Endothelial cell of umbilical vein (primary cell): ENCODE results near the gene CARD9. TPM values are rescaled to one million over a fixed set of nuclear protein-coding genes. Genes with fewer than 3 reads are reported as not detected.

ENCODE experiments used
- BruUV-seq: library from RNA; stranded (reverse); fragments of 400-500 nt; replicated peaks from 2 replicates; lab custom pipeline; 2021; lab: Mats Ljungman, UMichigan
- CTCF ChIA-PET: fragments of 300-600, 350-600 bp; sonication (Branson Sonifier 250); formaldehyde crosslinking; loops from one replicate; lab custom pipeline; 2021; ENCODE audit warnings: antibody characterized with exemption, inconsistent platforms; lab: Charles Lee
- POLR2A ChIA-PET: fragments of 300-600, 350-600 bp; sonication (Branson Sonifier 250); formaldehyde crosslinking; loops from one replicate; lab custom pipeline; 2021; ENCODE audit warnings: antibody characterized with exemption, inconsistent platforms; lab: Charles Lee
- DNase-seq: peaks from one replicate; pipeline ENCODE4 v3.0.0-alpha.2; 2011; ENCODE audit warnings: low read depth, low spot score
- FAIRE-seq: peaks from 2 replicates; lab custom pipeline; 2011; peaks lifted over from hg19 to GRCh38; lab: Jason Lieb, UNC
- H2AFZ ChIP-seq: 2 replicates; pipeline ENCODE4 v1.6.0; 2012; ENCODE audit warnings: low read depth, low read length, control low read depth, inconsistent platforms
- H3K27ac ChIP-seq: 2 replicates; pipeline ENCODE4 v1.5.1; 2011; ENCODE audit warnings: low read depth, mild to moderate bottlenecking, control low read depth, low read length, moderate library complexity; ENCODE audit not compliant: insufficient read depth
- H3K27me3 ChIP-seq, 2 experiments: 2 replicates each; pipeline versions ENCODE4 v1.6.0 to v1.6.1; 2011; ENCODE audit warnings: low read length in 2 of 2, mixed read lengths in 1 of 2; ENCODE audit not compliant: control insufficient read depth in 2 of 2, insufficient read depth in 2 of 2
- H3K36me3 ChIP-seq, 2 experiments: 2 replicates in 1 of 2; 3 replicates in 1 of 2; pipeline ENCODE4 v1.5.1; 2011; ENCODE audit warnings: low read length in 2 of 2, mild to moderate bottlenecking in 1 of 2, moderate library complexity in 1 of 2; ENCODE audit not compliant: control insufficient read depth in 2 of 2, insufficient read depth in 2 of 2; ENCODE audit errors: extremely low read depth in 1 of 2
- H3K4me1 ChIP-seq: 3 replicates; pipeline ENCODE4 v1.5.1; 2011; ENCODE audit warnings: mild to moderate bottlenecking, low read length; ENCODE audit not compliant: control insufficient read depth, insufficient read depth; ENCODE audit errors: extremely low read depth
- H3K4me2 ChIP-seq: 2 replicates; pipeline ENCODE4 v1.6.1; 2011; ENCODE audit warnings: low read length, control low read depth, mixed read lengths; ENCODE audit not compliant: insufficient read depth
- H3K4me3 ChIP-seq, 3 experiments: fragments of 200-600 bp in 1 of 3; sonication (generic), shearing (Covaris generic) in 1 of 3; replicated peaks in 1 of 3; 2 replicates each; pipeline ENCODE4 v1.5.1; 2011 to 2016; ENCODE audit warnings: control low read depth in 3 of 3, low read length in 3 of 3, mild to moderate bottlenecking in 2 of 3, inconsistent platforms in 1 of 3, low read depth in 1 of 3, moderate library complexity in 1 of 3; ENCODE audit not compliant: insufficient read depth in 1 of 3
- H3K79me2 ChIP-seq: 2 replicates; pipeline ENCODE4 v1.6.0; 2012; ENCODE audit warnings: low read length, inconsistent platforms; ENCODE audit not compliant: control insufficient read depth, insufficient read depth
- H3K9ac ChIP-seq: replicated peaks from 2 replicates; pipeline ENCODE3; 2011; ENCODE audit warnings: low read length, control low read depth; ENCODE audit not compliant: insufficient read depth; ENCODE audit errors: extremely low read depth
- H3K9me1 ChIP-seq: replicated peaks from 3 replicates; pipeline ENCODE4 v1.6.0; 2011; ENCODE audit warnings: mild to moderate bottlenecking, low read length; ENCODE audit not compliant: control insufficient read depth, insufficient read depth; ENCODE audit errors: extremely low read depth
- H3K9me3 ChIP-seq: replicated peaks from 2 replicates; pipeline ENCODE4 v1.5.1; 2012; ENCODE audit warnings: low read length, inconsistent platforms; ENCODE audit not compliant: control insufficient read depth, insufficient read depth
- H4K20me1 ChIP-seq: replicated peaks from 2 replicates; pipeline ENCODE3; 2011; ENCODE audit warnings: mild to moderate bottlenecking, low read length; ENCODE audit not compliant: control insufficient read depth, insufficient read depth; ENCODE audit errors: extremely low read depth
- EZH2 ChIP-seq: IDR thresholded peaks from 2 replicates; pipeline ENCODE4 v1.6.1; 2012; ENCODE audit warnings: borderline replicate concordance, low read depth, mild to moderate bottlenecking, moderate library complexity, low read length, inconsistent platforms; ENCODE audit not compliant: severe bottlenecking
- FOS ChIP-seq: IDR thresholded peaks from 2 replicates; pipeline ENCODE4 v1.6.1; 2011; ENCODE audit warnings: mild to moderate bottlenecking, low read length, moderate library complexity, borderline replicate concordance; ENCODE audit not compliant: insufficient read depth
- GATA2 ChIP-seq: IDR thresholded peaks from 2 replicates; pipeline ENCODE4 v1.7.0; 2011; ENCODE audit warnings: low read depth, mild to moderate bottlenecking, moderate library complexity, mixed read lengths, low read length; ENCODE audit not compliant: insufficient read length, insufficient read depth
- JUN ChIP-seq: IDR thresholded peaks from 2 replicates; pipeline ENCODE4 v1.6.1; 2011; ENCODE audit warnings: borderline replicate concordance, low read depth; ENCODE audit not compliant: insufficient read length, insufficient read depth
- MAX ChIP-seq: IDR thresholded peaks from 2 replicates; pipeline ENCODE4 v1.6.1; 2011; ENCODE audit not compliant: insufficient read depth, insufficient read length
- MYC ChIP-seq: IDR thresholded peaks from one replicate; pipeline ENCODE4 v1.6.1; 2011; ENCODE audit warnings: mild to moderate bottlenecking, low read depth, low read length
- POLR2A ChIP-seq: IDR thresholded peaks from 2 replicates; pipeline ENCODE4 v1.6.1; 2012; ENCODE audit warnings: low read depth, mild to moderate bottlenecking, control low read depth, low read length
- dilution Hi-C: fragments of 300-500 bp; cut with MboI; formaldehyde crosslinking; loops from one replicate; pipeline ENCODE4 v1.15.0; 2019; ENCODE audit warnings: low sequenced_read_pairs; ENCODE audit not compliant: extremely low pct_ligation_motif_present
- intact Hi-C: fragments of 100-400 bp; cut with micrococcal nuclease; formaldehyde crosslinking; loops from one replicate; pipeline ENCODE4 v1.10.0; 2022
- polyA plus RNA-seq, 4 experiments: library from polyadenylated mRNA; depleted of rRNA in 3 of 4; stranded (reverse) in 3 of 4; unstranded in 1 of 4; fragments of >200 nt; gene quantifications; 2 replicates each; pipeline versions ENCODE4 v1.2.1 to v1.2.3, GENCODE V29; 2011 to 2012; ENCODE audit warnings: missing spikeins in 1 of 4
- total RNA-seq: library from RNA; stranded (reverse); gene quantifications from 2 replicates; pipeline ENCODE4 v1.2.3, GENCODE V29; 2021
- TF ChIP-seq, protein P1 (sequence below), 2 donors: IDR thresholded peaks; 1 replicate in 1 of 2; 2 replicates in 1 of 2; pipeline ENCODE4 v1.5.1; 2011; ENCODE audit warnings: low read length in 2 of 2, mild to moderate bottlenecking in 2 of 2, moderate library complexity in 2 of 2, control low read depth in 1 of 2, inconsistent platforms in 1 of 2, low read depth in 1 of 2; ENCODE audit not compliant: insufficient read depth in 1 of 2; ENCODE audit errors: extremely low read depth in 1 of 2

The CARD9 gene
- total and polyA plus RNA-seq, 2 donors (not counting 3 experiments of a cell fraction or from before 2014, with no cell fraction given), result 0.22 to 0.71 TPM

GRCh38 chr9:136343121-136343883 is 30.2 kb downstream of the CARD9 start:
- no TSS peak for BruUV-seq
- no peak for FAIRE-seq
- peaks cover 10% of the 10 kb centered on the region for H3K4me1 ChIP-seq

More at GRCh38 chr9:136343121-136343883, 30.2 kb downstream of the CARD9 start:
- no peak overlapping the region for H3K9ac ChIP-seq
- H2AFZ ChIP-seq, result no peak overlapping the region
- no peak overlapping the region for H3K27ac ChIP-seq
- H3K4me2 ChIP-seq, result no peak overlapping the region
- no peak overlapping the region for H3K4me3 ChIP-seq
- ChIA-PET CTCF (interaction anchor here (1.6 kb wide), 1 partner anchor 67 kb away, joined by 3 read pairs; no protein-coding TSS in a partner anchor), POLR2A (no interaction called here)
- dilution Hi-C loops (no loop called here), intact Hi-C loops (loop anchor here (2.0 kb wide), 1 partner anchor 31 kb away; no protein-coding TSS in a partner anchor)
- no peaks in the 10 kb centered on the region for H3K9me1 ChIP-seq
- no peaks in the 10 kb centered on the region for H4K20me1 ChIP-seq
- DNase-seq, result no peak
- no peaks in the 10 kb centered on the region for H3K79me2 ChIP-seq
- H3K9me3 ChIP-seq, result no peaks in the 10 kb centered on the region
- peaks cover 4 to 11% of the 10 kb centered on the region in 2 experiments for H3K36me3 ChIP-seq
- TF ChIP-seq JUN (no peak), FOS (no peak), MYC (no peak), POLR2A (no peak), MAX (no peak), EZH2 (no peak), GATA2 (no peak)
- TF ChIP-seq, protein P1, sequence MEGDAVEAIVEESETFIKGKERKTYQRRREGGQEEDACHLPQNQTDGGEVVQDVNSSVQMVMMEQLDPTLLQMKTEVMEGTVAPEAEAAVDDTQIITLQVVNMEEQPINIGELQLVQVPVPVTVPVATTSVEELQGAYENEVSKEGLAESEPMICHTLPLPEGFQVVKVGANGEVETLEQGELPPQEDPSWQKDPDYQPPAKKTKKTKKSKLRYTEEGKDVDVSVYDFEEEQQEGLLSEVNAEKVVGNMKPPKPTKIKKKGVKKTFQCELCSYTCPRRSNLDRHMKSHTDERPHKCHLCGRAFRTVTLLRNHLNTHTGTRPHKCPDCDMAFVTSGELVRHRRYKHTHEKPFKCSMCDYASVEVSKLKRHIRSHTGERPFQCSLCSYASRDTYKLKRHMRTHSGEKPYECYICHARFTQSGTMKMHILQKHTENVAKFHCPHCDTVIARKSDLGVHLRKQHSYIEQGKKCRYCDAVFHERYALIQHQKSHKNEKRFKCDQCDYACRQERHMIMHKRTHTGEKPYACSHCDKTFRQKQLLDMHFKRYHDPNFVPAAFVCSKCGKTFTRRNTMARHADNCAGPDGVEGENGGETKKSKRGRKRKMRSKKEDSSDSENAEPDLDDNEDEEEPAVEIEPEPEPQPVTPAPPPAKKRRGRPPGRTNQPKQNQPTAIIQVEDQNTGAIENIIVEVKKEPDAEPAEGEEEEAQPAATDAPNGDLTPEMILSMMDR (IDR thresholded peaks at IDR 0.05; ENCODE audit: extremely low read depth in 1 of 2, insufficient read depth in 1 of 2, low read depth in 1 of 2, low read length in 2 of 2), result no peak
- H3K27me3 ChIP-seq, result no peaks in the 10 kb centered on the region
